ENCODE measurements around the gene KLK6. TPM values are rescaled to one million over a fixed set of nuclear protein-coding genes. Genes with fewer than 3 reads are reported as not detected.

The KLK6 gene
- polyA plus RNA-seq, 3 donors, result not detected

DNA sequence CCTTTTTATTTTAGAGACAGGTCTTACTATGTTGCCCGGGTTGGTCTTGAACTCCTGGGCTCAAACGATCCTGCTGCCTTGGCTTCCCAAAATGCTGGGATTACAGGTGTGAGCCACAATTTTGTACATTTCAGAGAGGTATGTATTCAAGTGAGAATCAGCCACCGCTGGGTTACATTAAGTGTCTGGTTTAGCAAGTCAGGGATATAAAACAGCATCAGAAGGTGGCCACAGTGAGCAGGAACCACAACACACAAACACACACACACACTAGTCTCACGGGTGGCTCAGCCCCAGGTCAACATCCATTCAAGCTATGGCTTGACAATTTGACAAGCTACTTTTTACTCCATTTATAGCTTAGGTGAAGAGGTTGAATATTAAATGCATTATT is 36.7 kb downstream of the KLK6 start:
- Histone ChIP-seq H2AFZ (ENCODE audit: insufficient read depth, low read depth, low read length, poor library complexity, severe bottlenecking) (no peak overlapping the region), H3K4me3 (replicated peaks in 1 of 3; ENCODE audit: low read depth in 2 of 3, low read length in 3 of 3) (no peak overlapping the region)

GRCh38 chr19:50932018-50932689 is 37.2 kb downstream of the KLK6 start:
- no peaks in the 10 kb centered on the region for H3K9me3 ChIP-seq (replicated peaks in 1 of 2; ENCODE audit: control insufficient read depth in 1 of 2, insufficient read depth in 1 of 2, low read length in 2 of 2)
- H3K4me3 ChIP-seq (replicated peaks in 1 of 3; ENCODE audit: low read depth in 2 of 3, low read length in 3 of 3), result no peak overlapping the region
- H3K4me1 ChIP-seq (ENCODE audit: control insufficient read depth in 1 of 2, insufficient read depth in 2 of 2, low read length in 2 of 2), result no peaks in the 10 kb centered on the region
- peaks cover 2% of the 10 kb centered on the region for H3K4me1 Mint-ChIP-seq
- H3K27me3 ChIP-seq (ENCODE audit: control insufficient read depth in 2 of 2, insufficient read depth in 2 of 2, low read length in 2 of 2), result peaks cover 0 to 4% of the 10 kb centered on the region in 2 donors
- H3K9me3 Mint-ChIP-seq, result peaks cover 0 to 2% (median 0%) of the 10 kb centered on the region in 7 donors
- no peak overlapping the region for H2AFZ ChIP-seq (ENCODE audit: insufficient read depth, low read depth, low read length, poor library complexity, severe bottlenecking)
- no peak overlapping the region for H3K27ac Mint-ChIP-seq
- H3K27ac ChIP-seq (ENCODE audit: low read depth in 1 of 2, low read length in 2 of 2), result no peak overlapping the region
- H3K4me3 Mint-ChIP-seq, result no peak overlapping the region
- no peak for TF ChIP-seq CTCF (IDR thresholded peaks at IDR 0.05)
- intact Hi-C loops (cut with micrococcal nuclease), result no loop called here
- H3K79me2 ChIP-seq (ENCODE audit: insufficient read depth, low read length), result no peaks in the 10 kb centered on the region
- no peak overlapping the region for H3K9ac ChIP-seq (ENCODE audit: insufficient read depth, low read length, poor library complexity, severe bottlenecking)
- no peaks in the 10 kb centered on the region for H3K36me3 ChIP-seq (replicated peaks in 1 of 2; ENCODE audit: control insufficient read depth in 1 of 2, insufficient read depth in 2 of 2, low read length in 2 of 2)
- 84% methylated on average over 10 of the region's 11 CpGs for WGBS (ENCODE audit: insufficient coverage)
- H4K20me1 ChIP-seq (ENCODE audit: insufficient read depth, low read length), result no peaks in the 10 kb centered on the region
- no peaks in the 10 kb centered on the region for H3K36me3 Mint-ChIP-seq
- no peak for DNase-seq
- no peak overlapping the region for H3K4me2 ChIP-seq (replicated peaks; ENCODE audit: extremely low read depth, low read length, poor library complexity, severe bottlenecking)
- peaks cover 14 to 29% (median 28%) of the 10 kb centered on the region in 3 donors for H3K27me3 Mint-ChIP-seq (ENCODE audit: low read depth in 3 of 3)

More for the DNA sequence above, 36.7 kb downstream of the KLK6 start:
- Mint-ChIP-seq H3K27ac (no peak overlapping the region), H3K4me3 (no peak overlapping the region), H3K27me3 (ENCODE audit: low read depth in 3 of 3) (peaks cover 15 to 29% (median 28%) of the 10 kb centered on the region in 3 donors), H3K36me3 (no peaks in the 10 kb centered on the region), H3K4me1 (peaks cover 2% of the 10 kb centered on the region), H3K9me3 (peaks cover 0 to 2% (median 0%) of the 10 kb centered on the region in 7 donors)
- Histone ChIP-seq H4K20me1 (ENCODE audit: insufficient read depth, low read length) (no peaks in the 10 kb centered on the region), H3K79me2 (ENCODE audit: insufficient read depth, low read length) (no peaks in the 10 kb centered on the region), H3K36me3 (replicated peaks in 1 of 2; ENCODE audit: control insufficient read depth in 1 of 2, insufficient read depth in 2 of 2, low read length in 2 of 2) (no peaks in the 10 kb centered on the region), H3K4me2 (replicated peaks; ENCODE audit: extremely low read depth, low read length, poor library complexity, severe bottlenecking) (no peak overlapping the region), H3K27ac (ENCODE audit: low read depth in 1 of 2, low read length in 2 of 2) (no peak overlapping the region), H3K9me3 (replicated peaks in 1 of 2; ENCODE audit: control insufficient read depth in 1 of 2, insufficient read depth in 1 of 2, low read length in 2 of 2) (no peaks in the 10 kb centered on the region), H3K4me1 (ENCODE audit: control insufficient read depth in 1 of 2, insufficient read depth in 2 of 2, low read length in 2 of 2) (no peaks in the 10 kb centered on the region), H3K27me3 (ENCODE audit: control insufficient read depth in 2 of 2, insufficient read depth in 2 of 2, low read length in 2 of 2) (peaks cover 0 to 4% of the 10 kb centered on the region in 2 donors), H3K9ac (ENCODE audit: insufficient read depth, low read length, poor library complexity, severe bottlenecking) (no peak overlapping the region)
- intact Hi-C loops (cut with micrococcal nuclease), result no loop called here
- TF ChIP-seq CTCF (IDR thresholded peaks at IDR 0.05), result no peak
- WGBS (ENCODE audit: insufficient coverage), result no CpG with 5 or more reads among the region's 4 CpGs
- no peak for DNase-seq
